GM12864 (cell line): ENCODE measurements around the gene ZFAND6.

Experiments
- DNase-seq: peaks from one replicate; pipeline ENCODE4 v3.0.0-alpha.2; 2011; ENCODE audit warnings: low read depth
- H3K4me3 ChIP-seq: 2 replicates; pipeline ENCODE4 v1.5.1; 2011; ENCODE audit warnings: mild to moderate bottlenecking, low read depth, low read length, control low read depth
- CTCF ChIP-seq: IDR thresholded peaks from 2 replicates; pipeline ENCODE4 v1.5.1; 2011; ENCODE audit warnings: low read depth, mild to moderate bottlenecking, moderate library complexity, low read length, control low read depth, inconsistent platforms; ENCODE audit errors: missing control alignments

Gene ZFAND6

DNA sequence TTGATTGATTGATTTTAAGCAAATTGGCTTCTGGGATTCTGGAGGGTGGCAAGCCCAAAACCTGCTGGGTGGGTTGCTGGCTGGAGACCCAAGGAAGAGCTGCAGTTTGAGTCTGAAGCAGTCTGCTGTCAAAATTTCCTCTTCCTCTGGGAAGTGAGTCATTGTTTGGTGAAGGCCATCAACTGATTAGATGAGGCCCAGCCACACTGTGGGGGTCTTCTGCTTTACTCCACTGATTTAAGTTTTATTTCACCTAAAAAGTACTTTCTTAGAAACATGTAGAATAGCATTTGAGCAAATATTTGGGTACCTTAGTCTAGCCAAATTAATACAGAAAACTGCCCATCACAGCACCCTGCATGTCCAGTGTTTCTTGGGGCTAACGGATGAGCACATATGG lies 127.1 kb downstream of the ZFAND6 start:
- no peak overlapping the region for H3K4me3 ChIP-seq
- TF ChIP-seq CTCF = no peak
- no peak for DNase-seq
